DOHH2 (cell line): ENCODE measurements around the gene CLCN1.

Experiments
- H3F3A ChIP-seq: fragments of 200-600 bp; sonication (generic), shearing (Covaris generic); 2 replicates; pipeline ENCODE4 v1.6.0; 2016; ENCODE audit warnings: antibody characterized with exemption, mild to moderate bottlenecking; ENCODE audit not compliant: control insufficient read depth, insufficient read depth
- H3K27ac ChIP-seq: fragments of 200-600 bp; sonication (generic); 2 replicates; pipeline ENCODE4 v1.5.1; 2014; ENCODE audit warnings: low read depth, mild to moderate bottlenecking, low read length, moderate library complexity
- H3K27me3 ChIP-seq: fragments of 200-600 bp; sonication (generic); 2 replicates; pipeline ENCODE4 v1.6.1; 2014; ENCODE audit warnings: mild to moderate bottlenecking, low read length, mixed read lengths; ENCODE audit not compliant: control insufficient read depth
- H3K36me3 ChIP-seq: fragments of 200-600 bp; sonication (generic); 2 replicates; pipeline ENCODE4 v1.6.1; 2014; ENCODE audit warnings: mild to moderate bottlenecking, low read length, moderate library complexity, mixed read lengths; ENCODE audit not compliant: control insufficient read depth
- H3K4me1 ChIP-seq: fragments of 200-600 bp; sonication (generic); 2 replicates; pipeline ENCODE4 v1.6.1; 2014; ENCODE audit warnings: mild to moderate bottlenecking, low read length, mixed read lengths; ENCODE audit not compliant: control insufficient read depth
- H3K4me2 ChIP-seq: fragments of 200-600 bp; sonication (generic); 2 replicates; pipeline ENCODE4 v1.6.0; 2014; ENCODE audit warnings: mild to moderate bottlenecking, low read length, moderate library complexity
- H3K4me3 ChIP-seq: fragments of 200-600 bp; sonication (generic); 2 replicates; pipeline ENCODE4 v1.5.1; 2014; ENCODE audit warnings: mild to moderate bottlenecking, low read length, mixed read lengths
- H3K79me2 ChIP-seq: fragments of 200-600 bp; sonication (generic); 2 replicates; pipeline ENCODE4 v1.6.1; 2014; ENCODE audit warnings: mild to moderate bottlenecking, low read length, mixed read lengths; ENCODE audit not compliant: control insufficient read depth
- H3K9me2 ChIP-seq: fragments of 200-600 bp; sonication (generic); replicated peaks from 2 replicates; pipeline ENCODE4 v1.6.1; 2014; ENCODE audit warnings: mild to moderate bottlenecking, low read length, mixed read lengths; ENCODE audit not compliant: control insufficient read depth
- H3K9me3 ChIP-seq: fragments of 200-600 bp; sonication (generic); 2 replicates; pipeline ENCODE4 v1.6.1; 2014; ENCODE audit warnings: antibody characterized with exemption, low read length, mixed read lengths; ENCODE audit not compliant: control insufficient read depth, insufficient read depth
- H4K20me1 ChIP-seq: fragments of 200-600 bp; sonication (generic); 2 replicates; pipeline ENCODE4 v1.6.0; 2014; ENCODE audit warnings: low read depth, mild to moderate bottlenecking, antibody characterized with exemption, low read length, moderate library complexity; ENCODE audit not compliant: control insufficient read depth, insufficient read depth
- CTCF ChIP-seq: fragments of 200-600 bp; sonication (generic); IDR thresholded peaks from one replicate; pipeline ENCODE4 v1.5.1; 2014; ENCODE audit warnings: antibody characterized with exemption, mild to moderate bottlenecking, low read depth, low read length; ENCODE audit not compliant: poor library complexity, severe bottlenecking
- EZH2phosphoT487 ChIP-seq: fragments of 200-600 bp; sonication (generic); IDR thresholded peaks from 2 replicates; pipeline ENCODE4 v1.6.1; 2017; ENCODE audit warnings: borderline replicate concordance, mild to moderate bottlenecking, antibody characterized with exemption, low read length, moderate library complexity, mixed read lengths

Gene CLCN1

GRCh38 chr7:143388051-143388450, 72.1 kb downstream of the CLCN1 start:
- peaks cover 8% of the 10 kb centered on the region for H3K4me1 ChIP-seq
- no peaks in the 10 kb centered on the region for H3K9me3 ChIP-seq
- TF ChIP-seq EZH2phosphoT487 (no peak), CTCF (no peak)
- no peaks in the 10 kb centered on the region for H3K79me2 ChIP-seq
- no peak overlapping the region for H3K4me3 ChIP-seq
- no peak overlapping the region for H3K27ac ChIP-seq
- no peaks in the 10 kb centered on the region for H3F3A ChIP-seq
- no peaks in the 10 kb centered on the region for H3K36me3 ChIP-seq
- H3K4me2 ChIP-seq, result no peak overlapping the region
- no peaks in the 10 kb centered on the region; the same call in 1 of the 2 replicates for H3K27me3 ChIP-seq
- H3K9me2 ChIP-seq, result no peaks in the 10 kb centered on the region
- no peaks in the 10 kb centered on the region for H4K20me1 ChIP-seq

- Histone ChIP-seq H3K27me3 (no peaks in the 10 kb centered on the region), H3K79me2 (no peaks in the 10 kb centered on the region), H3K27ac (no peak overlapping the region), H3K4me2 (no peak overlapping the region), H3K4me1 (peaks cover 8% of the 10 kb centered on the region), H3K4me3 (no peak overlapping the region), H3K36me3 (no peaks in the 10 kb centered on the region), H3F3A (no peaks in the 10 kb centered on the region), H3K9me2 (no peaks in the 10 kb centered on the region), H4K20me1 (no peaks in the 10 kb centered on the region), H3K9me3 (no peaks in the 10 kb centered on the region)
- TF ChIP-seq EZH2phosphoT487 (no peak), CTCF (no peak)
Observed at GRCh38 chr7:143388491-143389101, 72.7 kb downstream of the CLCN1 start.

GRCh38 chr7:143389316-143390103, 73.6 kb downstream of the CLCN1 start:
- no peak overlapping the region for H3K27ac ChIP-seq
- H3K4me3 ChIP-seq, result no peak overlapping the region
- TF ChIP-seq EZH2phosphoT487 (no peak), CTCF (no peak)
- H3K4me1 ChIP-seq, result peaks cover 8% of the 10 kb centered on the region
- no peaks in the 10 kb centered on the region for H3F3A ChIP-seq
- H3K36me3 ChIP-seq, result no peaks in the 10 kb centered on the region
- no peaks in the 10 kb centered on the region for H3K9me3 ChIP-seq
- H3K4me2 ChIP-seq, result no peak overlapping the region
- H3K27me3 ChIP-seq, result no peaks in the 10 kb centered on the region
- no peaks in the 10 kb centered on the region for H3K79me2 ChIP-seq
- H3K9me2 ChIP-seq, result no peaks in the 10 kb centered on the region
- no peaks in the 10 kb centered on the region for H4K20me1 ChIP-seq
